ENCODE results near the gene HMGN4. TPM values are rescaled to one million over a fixed set of nuclear protein-coding genes. Genes with fewer than 3 reads are reported as not detected.
A peak's percentile ranks its signal among the peaks of the same experiment; 100 is the strongest.
"Not testable (repeated sequence)": the region's sequence is repeated elsewhere in the genome, so short reads cannot be mapped to it uniquely, and the experiment has no call there.

HMGN4 gene
- 40.3 TPM for total RNA-seq

- peak; percentile 88 for DNase-seq (ENCODE audit: low spot score)
- intact Hi-C loops (cut with DNase I) = no loop called here
- peak; percentile 92 for ATAC-seq
Measured at GRCh38 chr6:26537846-26538571, at the start of gene HMGN4. TSS of gene HMGN4 (plus strand) at chr6:26538366. CDS start at chr6:26545207, 6,841 bp downstream.

- no peak for DNase-seq (ENCODE audit: low spot score)
- intact Hi-C loops (cut with DNase I) = no loop called here
- ATAC-seq = no peak
Measured at GRCh38 chr6:26489996-26490964, 47.9 kb upstream of the HMGN4 start.

GRCh38 chr6:26491604-26492003 lies 46.6 kb upstream of the HMGN4 start:
- DNase-seq (ENCODE audit: low spot score) (no peak), ATAC-seq (no peak)
- intact Hi-C loops (cut with DNase I) = no loop called here

GRCh38 chr6:26493258-26493657 lies 44.9 kb upstream of the HMGN4 start:
- no peak for DNase-seq (ENCODE audit: low spot score)
- intact Hi-C loops (cut with DNase I) = no loop called here
- no peak for ATAC-seq

GRCh38 chr6:26494117-26494516 lies 44.0 kb upstream of the HMGN4 start:
- no peak for ATAC-seq
- intact Hi-C loops (cut with DNase I) = no loop called here
- DNase-seq (ENCODE audit: low spot score) = no peak

GRCh38 chr6:26495281-26495680 lies 42.9 kb upstream of the HMGN4 start:
- DNase-seq (ENCODE audit: low spot score) (no peak), ATAC-seq (no peak)
- intact Hi-C loops (cut with DNase I) = no loop called here

- DNase-seq (ENCODE audit: low spot score) (no peak), ATAC-seq (no peak)
- intact Hi-C loops (cut with DNase I) = no loop called here
Measured at GRCh38 chr6:26497610-26498009, 40.6 kb upstream of the HMGN4 start.

- intact Hi-C loops (cut with DNase I) = no loop called here
- DNase-seq (ENCODE audit: low spot score) (no peak), ATAC-seq (no peak)
Measured at GRCh38 chr6:26500102-26500501, 38.1 kb upstream of the HMGN4 start, which contains the start of gene BTN1A1. TSS of gene BTN1A1 (plus strand) at chr6:26500303. CDS start at chr6:26501287, 984 bp downstream.

GRCh38 chr6:26501482-26501986 lies 36.6 kb upstream of the HMGN4 start:
- intact Hi-C loops (cut with DNase I) = no loop called here
- ATAC-seq (peak; percentile 77), DNase-seq (ENCODE audit: low spot score) (peak; percentile 65)

GRCh38 chr6:26502165-26502564 lies 36.0 kb upstream of the HMGN4 start:
- intact Hi-C loops (cut with DNase I) = no loop called here
- DNase-seq (ENCODE audit: low spot score) (no peak), ATAC-seq (no peak)

- intact Hi-C loops (cut with DNase I) = no loop called here
- DNase-seq (ENCODE audit: low spot score) = no peak
Measured at GRCh38 chr6:26502626-26503025, 35.5 kb upstream of the HMGN4 start.

GRCh38 chr6:26507658-26508057 lies 30.5 kb upstream of the HMGN4 start:
- intact Hi-C loops (cut with DNase I) = no loop called here
- ATAC-seq (no peak), DNase-seq (ENCODE audit: low spot score) (no peak)

More at GRCh38 chr6:26502626-26503025, 35.5 kb upstream of the HMGN4 start:
- no peak for ATAC-seq

- not testable (repeated sequence) for ATAC-seq; DNase-seq (ENCODE audit: low spot score)
- intact Hi-C loops (cut with DNase I) = loop anchor here (2.0 kb wide), 1 partner anchor 44 kb away; no protein-coding TSS in a partner anchor
Measured at GRCh38 chr6:26511033-26511432, 27.1 kb upstream of the HMGN4 start.

GRCh38 chr6:26514984-26515383 lies 23.2 kb upstream of the HMGN4 start:
- ATAC-seq (no peak), DNase-seq (ENCODE audit: low spot score) (no peak)
- intact Hi-C loops (cut with DNase I) = no loop called here

GRCh38 chr6:26516481-26517427 lies 21.4 kb upstream of the HMGN4 start:
- intact Hi-C loops (cut with DNase I) = no loop called here
- ATAC-seq = no peak

GRCh38 chr6:26519359-26519758 lies 18.8 kb upstream of the HMGN4 start:
- no peak for ATAC-seq
- intact Hi-C loops (cut with DNase I) = no loop called here
- DNase-seq (ENCODE audit: low spot score) = no peak

More at GRCh38 chr6:26516481-26517427, 21.4 kb upstream of the HMGN4 start:
- DNase-seq (ENCODE audit: low spot score) = no peak

GRCh38 chr6:26520237-26520849 lies 17.8 kb upstream of the HMGN4 start:
- intact Hi-C loops (cut with DNase I) = no loop called here

More at GRCh38 chr6:26520237-26520849, 17.8 kb upstream of the HMGN4 start:
- DNase-seq (ENCODE audit: low spot score) (peak; percentile 78), ATAC-seq (peak; percentile 58)

Measured in sciatic nerve (tissue), 2 donors.